Ascending aorta (tissue), 2 donors: ENCODE results near the gene COQ2. TPM values are rescaled to one million over a fixed set of nuclear protein-coding genes. Genes with fewer than 3 reads are reported as not detected.

Experiments
- DNase-seq, 2 donors: peaks; one replicate each; pipeline ENCODE4 v3.0.0-alpha.2; 2019; ENCODE audit warnings: low spot score in 2 of 2
- H3K27ac ChIP-seq, 2 donors: fragments of 200-600 bp; sonication (generic); one replicate each; pipeline ENCODE4 v1.5.1; 2016 to 2017; ENCODE audit warnings: mild to moderate bottlenecking in 1 of 2
- H3K27me3 ChIP-seq: fragments of 200-600 bp; sonication (generic); one replicate; pipeline ENCODE4 v1.5.1; 2017
- H3K36me3 ChIP-seq, 2 donors: fragments of 200-600 bp; sonication (generic); one replicate each; pipeline ENCODE4 v1.5.1; 2016
- H3K4me1 ChIP-seq, 2 donors: fragments of 200-600 bp; sonication (generic); one replicate each; pipeline ENCODE4 v1.5.1; 2016 to 2017; ENCODE audit warnings: mild to moderate bottlenecking in 1 of 2
- H3K4me3 ChIP-seq, 2 donors: fragments of 200-600 bp; sonication (generic); one replicate each; pipeline ENCODE4 v1.5.1; 2016 to 2017; ENCODE audit warnings: mild to moderate bottlenecking in 1 of 2
- H3K9me3 ChIP-seq, 2 donors: fragments of 200-600 bp; sonication (generic); one replicate each; pipeline ENCODE4 v1.5.1; 2016
- CTCF ChIP-seq, 3 experiments: fragments of 200-600 bp in 2 of 3; fragments of 450-650 bp in 1 of 3; sonication (generic) in 2 of 3; IDR thresholded peaks; one replicate each; pipeline ENCODE4 v1.5.1; 2016 to 2019; ENCODE audit warnings: antibody characterized with exemption in 3 of 3, mild to moderate bottlenecking in 1 of 3, moderate library complexity in 1 of 3
- intact Hi-C: fragments of 100-400 bp; cut with DNase I; formaldehyde crosslinking; loops from one replicate; pipeline ENCODE4 v1.15.1; 2023
- total RNA-seq: library from RNA; depleted of rRNA; stranded (reverse); fragments of >200 nt; gene quantifications from one replicate; pipeline ENCODE4 v1.1.0, GENCODE V29; 2016

Gene COQ2
- total RNA-seq, 1 donor from 2014 or later, result 9.7 TPM

GRCh38 chr4:83232082-83232481, 52.5 kb downstream of the COQ2 start:
- Histone ChIP-seq H3K4me1 (no peaks in the 10 kb centered on the region), H3K4me3 (no peak overlapping the region), H3K27ac (no peak overlapping the region), H3K36me3 (no peaks in the 10 kb centered on the region), H3K9me3 (no peaks in the 10 kb centered on the region), H3K27me3 (no peaks in the 10 kb centered on the region)
- intact Hi-C loops, result no loop called here
- DNase-seq, result no peak
- no peak for TF ChIP-seq CTCF (IDR thresholded peaks at IDR 0.05)

- no peaks in the 10 kb centered on the region for H3K4me1 ChIP-seq
- TF ChIP-seq CTCF (IDR thresholded peaks at IDR 0.05), result no peak
Measured at GRCh38 chr4:83231620-83232076, 53.0 kb downstream of the COQ2 start.

GRCh38 chr4:83230928-83231327, 53.7 kb downstream of the COQ2 start:
- H3K27ac ChIP-seq, result no peak overlapping the region
- H3K4me1 ChIP-seq, result no peaks in the 10 kb centered on the region
- TF ChIP-seq CTCF (IDR thresholded peaks at IDR 0.05), result no peak
- intact Hi-C loops, result no loop called here
- H3K9me3 ChIP-seq, result no peaks in the 10 kb centered on the region
- no peak overlapping the region for H3K4me3 ChIP-seq
- no peak for DNase-seq
- H3K27me3 ChIP-seq, result no peaks in the 10 kb centered on the region
- H3K36me3 ChIP-seq, result no peaks in the 10 kb centered on the region

More at GRCh38 chr4:83231620-83232076, 53.0 kb downstream of the COQ2 start:
- DNase-seq, result no peak
- intact Hi-C loops, result no loop called here
- H3K9me3 ChIP-seq, result no peaks in the 10 kb centered on the region
- H3K27me3 ChIP-seq, result no peaks in the 10 kb centered on the region
- H3K27ac ChIP-seq, result no peak overlapping the region
- no peaks in the 10 kb centered on the region for H3K36me3 ChIP-seq
- no peak overlapping the region for H3K4me3 ChIP-seq

GRCh38 chr4:83229791-83230190, 54.8 kb downstream of the COQ2 start:
- no peak for DNase-seq
- Histone ChIP-seq H3K9me3 (no peaks in the 10 kb centered on the region), H3K27me3 (no peaks in the 10 kb centered on the region), H3K36me3 (no peaks in the 10 kb centered on the region), H3K4me1 (no peaks in the 10 kb centered on the region), H3K4me3 (no peak overlapping the region), H3K27ac (no peak overlapping the region)
- TF ChIP-seq CTCF (IDR thresholded peaks at IDR 0.05), result no peak
- intact Hi-C loops, result no loop called here

GRCh38 chr4:83228231-83228630, 56.4 kb downstream of the COQ2 start:
- Histone ChIP-seq H3K36me3 (no peaks in the 10 kb centered on the region), H3K4me1 (no peaks in the 10 kb centered on the region), H3K9me3 (no peaks in the 10 kb centered on the region), H3K4me3 (no peak overlapping the region), H3K27me3 (no peaks in the 10 kb centered on the region), H3K27ac (no peak overlapping the region)
- no peak for DNase-seq
- intact Hi-C loops, result no loop called here
- no peak for TF ChIP-seq CTCF (IDR thresholded peaks at IDR 0.05)
